SK-MEL-5 (cell line): ENCODE data around the gene ATP2C2. TPM values are rescaled to one million over a fixed set of nuclear protein-coding genes. Genes with fewer than 3 reads are reported as not detected.

Experiments
- DNase-seq: peaks from one replicate; pipeline ENCODE4 v3.0.0-alpha.2; 2016; ENCODE audit warnings: low read depth, low spot score
- in situ Hi-C: cut with HindIII; loops from 2 replicates; pipeline ENCODE4 v1.10.0; 2016; ENCODE audit warnings: low sequenced_read_pairs, high pct_unique_total_duplicates, low pct_unique_long_range_greater_than_20kb
- total RNA-seq: library from RNA; depleted of rRNA; stranded (reverse); fragments of >200 nt; shearing (Covaris generic); gene quantifications from 2 replicates; pipeline ENCODE4 v1.2.3, GENCODE V29; 2014

Gene ATP2C2
- total RNA-seq, 1 experiment from 2014 or later: 0.29 TPM

GRCh38 chr16:84485255-84486010 is 117.1 kb downstream of the ATP2C2 start:
- in situ Hi-C loops: no loop called here
- DNase-seq: no peak

- in situ Hi-C loops: no loop called here
- DNase-seq: no peak
Measured at GRCh38 chr16:84486126-84486525, 117.8 kb downstream of the ATP2C2 start.

- in situ Hi-C loops: no loop called here
- DNase-seq: no peak
Measured at GRCh38 chr16:84486551-84487235, 118.4 kb downstream of the ATP2C2 start.

- in situ Hi-C loops: no loop called here
- DNase-seq: no peak
Measured at GRCh38 chr16:84487358-84487757, 119.0 kb downstream of the ATP2C2 start.

- in situ Hi-C loops: no loop called here
- DNase-seq: no peak
Measured at GRCh38 chr16:84489131-84489530, 120.8 kb downstream of the ATP2C2 start.

GRCh38 chr16:84495506-84495905 is 127.2 kb downstream of the ATP2C2 start:
- in situ Hi-C loops: no loop called here
- no peak for DNase-seq

- in situ Hi-C loops: no loop called here
- no peak for DNase-seq
Measured at GRCh38 chr16:84496991-84497390, 128.7 kb downstream of the ATP2C2 start.

GRCh38 chr16:84497418-84498222 is 129.3 kb downstream of the ATP2C2 start:
- in situ Hi-C loops: no loop called here

GRCh38 chr16:84498223-84498610 is 129.9 kb downstream of the ATP2C2 start:
- DNase-seq: no peak
- in situ Hi-C loops: no loop called here

More at GRCh38 chr16:84497418-84498222, 129.3 kb downstream of the ATP2C2 start:
- no peak for DNase-seq

GRCh38 chr16:84498859-84499620 is 130.7 kb downstream of the ATP2C2 start:
- in situ Hi-C loops: no loop called here
- no peak for DNase-seq

- DNase-seq: no peak
- in situ Hi-C loops: no loop called here
Measured at GRCh38 chr16:84499638-84500037, 131.3 kb downstream of the ATP2C2 start.

- in situ Hi-C loops: no loop called here
- no peak for DNase-seq
Measured at GRCh38 chr16:84500531-84500930, 132.2 kb downstream of the ATP2C2 start.

- in situ Hi-C loops: no loop called here
- DNase-seq: no peak
Measured at GRCh38 chr16:84501077-84501735, 132.9 kb downstream of the ATP2C2 start.

GRCh38 chr16:84502075-84502474 is 133.7 kb downstream of the ATP2C2 start:
- no peak for DNase-seq
- in situ Hi-C loops: no loop called here

- in situ Hi-C loops: no loop called here
- no peak for DNase-seq
Measured at GRCh38 chr16:84502581-84502980, 134.2 kb downstream of the ATP2C2 start.

GRCh38 chr16:84503751-84504395 is 135.5 kb downstream of the ATP2C2 start:
- no peak for DNase-seq
- in situ Hi-C loops: no loop called here
